ENCODE measurements around the gene RAD51AP2.

DNA sequence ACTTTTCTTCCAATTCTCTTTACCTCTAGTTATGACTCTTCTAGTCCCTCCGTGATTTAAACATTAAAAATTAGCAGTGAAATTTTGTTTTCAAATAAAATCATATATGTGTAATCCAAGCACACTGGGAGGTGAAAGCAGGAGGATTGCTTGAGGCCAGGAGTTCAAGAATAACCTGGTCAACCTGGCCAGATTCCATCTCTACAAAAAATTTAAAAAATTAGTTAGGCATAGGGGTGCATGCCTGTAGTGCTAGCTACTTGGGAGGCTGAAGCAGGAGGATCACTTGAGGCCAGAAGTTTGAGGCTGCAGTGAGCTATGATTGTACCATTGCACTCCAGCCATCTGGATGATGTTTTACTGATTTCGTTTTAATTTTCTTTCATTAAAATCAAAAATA, 15.3 kb upstream of the RAD51AP2 start:
- TF ChIP-seq, protein P1, sequence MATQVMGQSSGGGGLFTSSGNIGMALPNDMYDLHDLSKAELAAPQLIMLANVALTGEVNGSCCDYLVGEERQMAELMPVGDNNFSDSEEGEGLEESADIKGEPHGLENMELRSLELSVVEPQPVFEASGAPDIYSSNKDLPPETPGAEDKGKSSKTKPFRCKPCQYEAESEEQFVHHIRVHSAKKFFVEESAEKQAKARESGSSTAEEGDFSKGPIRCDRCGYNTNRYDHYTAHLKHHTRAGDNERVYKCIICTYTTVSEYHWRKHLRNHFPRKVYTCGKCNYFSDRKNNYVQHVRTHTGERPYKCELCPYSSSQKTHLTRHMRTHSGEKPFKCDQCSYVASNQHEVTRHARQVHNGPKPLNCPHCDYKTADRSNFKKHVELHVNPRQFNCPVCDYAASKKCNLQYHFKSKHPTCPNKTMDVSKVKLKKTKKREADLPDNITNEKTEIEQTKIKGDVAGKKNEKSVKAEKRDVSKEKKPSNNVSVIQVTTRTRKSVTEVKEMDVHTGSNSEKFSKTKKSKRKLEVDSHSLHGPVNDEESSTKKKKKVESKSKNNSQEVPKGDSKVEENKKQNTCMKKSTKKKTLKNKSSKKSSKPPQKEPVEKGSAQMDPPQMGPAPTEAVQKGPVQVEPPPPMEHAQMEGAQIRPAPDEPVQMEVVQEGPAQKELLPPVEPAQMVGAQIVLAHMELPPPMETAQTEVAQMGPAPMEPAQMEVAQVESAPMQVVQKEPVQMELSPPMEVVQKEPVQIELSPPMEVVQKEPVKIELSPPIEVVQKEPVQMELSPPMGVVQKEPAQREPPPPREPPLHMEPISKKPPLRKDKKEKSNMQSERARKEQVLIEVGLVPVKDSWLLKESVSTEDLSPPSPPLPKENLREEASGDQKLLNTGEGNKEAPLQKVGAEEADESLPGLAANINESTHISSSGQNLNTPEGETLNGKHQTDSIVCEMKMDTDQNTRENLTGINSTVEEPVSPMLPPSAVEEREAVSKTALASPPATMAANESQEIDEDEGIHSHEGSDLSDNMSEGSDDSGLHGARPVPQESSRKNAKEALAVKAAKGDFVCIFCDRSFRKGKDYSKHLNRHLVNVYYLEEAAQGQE (tag by site-specific recombination; IDR thresholded peaks at IDR 0.05): no peak
- TF ChIP-seq, protein P2, sequence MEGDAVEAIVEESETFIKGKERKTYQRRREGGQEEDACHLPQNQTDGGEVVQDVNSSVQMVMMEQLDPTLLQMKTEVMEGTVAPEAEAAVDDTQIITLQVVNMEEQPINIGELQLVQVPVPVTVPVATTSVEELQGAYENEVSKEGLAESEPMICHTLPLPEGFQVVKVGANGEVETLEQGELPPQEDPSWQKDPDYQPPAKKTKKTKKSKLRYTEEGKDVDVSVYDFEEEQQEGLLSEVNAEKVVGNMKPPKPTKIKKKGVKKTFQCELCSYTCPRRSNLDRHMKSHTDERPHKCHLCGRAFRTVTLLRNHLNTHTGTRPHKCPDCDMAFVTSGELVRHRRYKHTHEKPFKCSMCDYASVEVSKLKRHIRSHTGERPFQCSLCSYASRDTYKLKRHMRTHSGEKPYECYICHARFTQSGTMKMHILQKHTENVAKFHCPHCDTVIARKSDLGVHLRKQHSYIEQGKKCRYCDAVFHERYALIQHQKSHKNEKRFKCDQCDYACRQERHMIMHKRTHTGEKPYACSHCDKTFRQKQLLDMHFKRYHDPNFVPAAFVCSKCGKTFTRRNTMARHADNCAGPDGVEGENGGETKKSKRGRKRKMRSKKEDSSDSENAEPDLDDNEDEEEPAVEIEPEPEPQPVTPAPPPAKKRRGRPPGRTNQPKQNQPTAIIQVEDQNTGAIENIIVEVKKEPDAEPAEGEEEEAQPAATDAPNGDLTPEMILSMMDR (tag by site-specific recombination; IDR thresholded peaks at IDR 0.05): no peak
- TF ChIP-seq, protein P3, sequence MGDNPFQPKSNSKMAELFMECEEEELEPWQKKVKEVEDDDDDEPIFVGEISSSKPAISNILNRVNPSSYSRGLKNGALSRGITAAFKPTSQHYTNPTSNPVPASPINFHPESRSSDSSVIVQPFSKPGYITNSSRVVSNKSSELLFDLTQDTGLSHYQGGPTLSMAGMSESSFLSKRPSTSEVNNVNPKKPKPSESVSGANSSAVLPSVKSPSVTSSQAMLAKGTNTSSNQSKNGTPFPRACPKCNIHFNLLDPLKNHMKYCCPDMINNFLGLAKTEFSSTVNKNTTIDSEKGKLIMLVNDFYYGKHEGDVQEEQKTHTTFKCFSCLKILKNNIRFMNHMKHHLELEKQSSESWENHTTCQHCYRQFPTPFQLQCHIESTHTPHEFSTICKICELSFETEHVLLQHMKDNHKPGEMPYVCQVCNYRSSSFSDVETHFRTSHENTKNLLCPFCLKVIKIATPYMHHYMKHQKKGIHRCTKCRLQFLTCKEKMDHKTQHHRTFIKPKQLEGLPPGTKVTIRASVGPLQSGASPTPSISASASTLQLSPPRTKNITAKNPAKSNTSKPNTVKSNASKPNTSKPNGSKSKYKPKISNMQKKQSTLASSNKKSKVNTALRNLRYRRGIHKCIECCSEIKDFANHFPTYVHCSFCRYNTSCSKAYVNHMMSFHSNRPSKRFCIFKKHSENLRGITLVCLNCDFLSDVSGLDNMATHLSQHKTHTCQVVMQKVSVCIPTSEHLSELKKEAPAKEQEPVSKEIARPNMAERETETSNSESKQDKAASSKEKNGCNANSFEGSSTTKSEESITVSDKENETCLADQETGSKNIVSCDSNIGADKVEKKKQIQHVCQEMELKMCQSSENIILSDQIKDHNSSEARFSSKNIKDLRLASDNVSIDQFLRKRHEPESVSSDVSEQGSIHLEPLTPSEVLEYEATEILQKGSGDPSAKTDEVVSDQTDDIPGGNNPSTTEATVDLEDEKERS (tag by site-specific recombination; IDR thresholded peaks at IDR 0.05): no peak

Measured in HEK293 (cell line).